Dendritic cell treated with granulocyte-macrophage colony-stimulating factor and Interleukin-4, amounts not matched to agents 40 ng/mL and 50 ng/mL, for 4 days (primary cell): ENCODE results near the gene SLC51A.
"Not testable (repeated sequence)": the region's sequence is repeated elsewhere in the genome, so short reads cannot be mapped to it uniquely, and the experiment has no call there.

Experiments
- H3K27ac Mint-ChIP-seq: one replicate; pipeline ENCODE4 v1.8.0; 2022; ENCODE audit warnings: mild to moderate bottlenecking, mixed read lengths
- H3K27me3 Mint-ChIP-seq: one replicate; pipeline ENCODE4 v1.8.0; 2022; ENCODE audit warnings: mild to moderate bottlenecking, mixed read lengths
- H3K36me3 Mint-ChIP-seq: one replicate; pipeline ENCODE4 v1.8.0; 2022; ENCODE audit warnings: low read depth, mixed read lengths
- H3K4me1 Mint-ChIP-seq: one replicate; pipeline ENCODE4 v1.8.0; 2022; ENCODE audit warnings: low read depth, mixed read lengths
- H3K4me3 Mint-ChIP-seq: one replicate; pipeline ENCODE4 v1.8.0; 2022; ENCODE audit warnings: mild to moderate bottlenecking, moderate library complexity, mixed read lengths
- H3K9me3 Mint-ChIP-seq: one replicate; pipeline ENCODE4 v1.8.0; 2022; ENCODE audit warnings: mixed read lengths
- intact Hi-C: fragments of 100-400 bp; cut with micrococcal nuclease; formaldehyde crosslinking; loops from one replicate; pipeline ENCODE4 v1.15.0; 2022

Gene SLC51A

DNA sequence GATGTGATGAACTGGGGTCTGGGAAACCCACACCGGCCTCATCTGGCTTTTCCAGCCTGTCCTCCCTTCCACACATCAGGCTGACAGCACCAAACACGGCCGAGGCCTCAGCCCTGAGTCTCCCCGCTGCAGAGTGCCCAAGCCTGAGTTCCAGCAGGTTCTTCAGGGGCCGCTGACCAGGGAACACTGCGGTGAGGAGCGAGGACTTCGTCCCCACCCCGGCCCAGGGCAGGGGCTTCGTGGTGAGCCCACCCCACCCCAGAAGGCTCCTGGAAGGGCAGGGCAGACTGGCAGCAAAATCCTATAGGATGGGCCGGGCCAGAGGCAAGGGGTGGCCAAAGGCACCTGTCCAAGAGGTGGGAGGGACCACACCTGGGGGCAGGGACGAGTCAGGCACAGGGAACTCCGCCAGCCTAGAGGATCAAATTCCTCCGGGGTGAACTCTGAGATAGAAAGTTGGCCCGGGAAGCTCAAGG is at the start of gene SLC51A:
Gene SLC51A, plus strand, starts transcription at position 446 of the 476 bp plus-strand sequence. CDS start 179 bp downstream, outside the sequence.
- Mint-ChIP-seq H3K4me3 (no peak within 1 kb of the TSS), H3K9me3 (no peaks in the 10 kb centered on the region), H3K4me1 (peaks cover 44% of the 10 kb centered on the region), H3K27me3 (peaks cover 9% of the 10 kb centered on the region), H3K36me3 (no peaks in the 10 kb centered on the region), H3K27ac (peak within 1 kb of the TSS; percentile 19)
- intact Hi-C loops: no loop called here

DNA sequence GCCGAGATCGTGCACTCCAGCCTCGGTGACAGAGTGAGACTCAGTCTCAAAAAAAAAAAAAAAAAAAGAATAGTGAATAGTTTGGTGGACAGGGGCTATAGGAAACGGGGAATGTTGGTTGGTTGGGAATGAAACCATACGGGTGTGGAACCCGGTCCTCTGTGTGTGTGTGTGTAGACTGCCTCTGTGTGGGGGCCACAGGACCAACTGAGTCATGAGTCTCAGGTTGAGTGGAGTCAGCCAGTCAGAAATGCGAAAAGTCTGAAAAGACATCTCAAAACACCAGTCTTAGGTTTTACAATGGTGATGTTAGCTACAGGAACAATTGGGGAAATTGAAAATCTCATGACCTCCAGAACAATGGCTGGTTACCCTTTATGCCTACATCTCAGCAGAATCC is 49.6 kb upstream of the SLC51A start:
- Mint-ChIP-seq H3K36me3 (no peaks in the 10 kb centered on the region), H3K9me3 (no peaks in the 10 kb centered on the region), H3K27me3 (no peaks in the 10 kb centered on the region), H3K27ac (no peak overlapping the region), H3K4me3 (no peak overlapping the region), H3K4me1 (peaks cover 25% of the 10 kb centered on the region)
- intact Hi-C loops: no loop called here

DNA sequence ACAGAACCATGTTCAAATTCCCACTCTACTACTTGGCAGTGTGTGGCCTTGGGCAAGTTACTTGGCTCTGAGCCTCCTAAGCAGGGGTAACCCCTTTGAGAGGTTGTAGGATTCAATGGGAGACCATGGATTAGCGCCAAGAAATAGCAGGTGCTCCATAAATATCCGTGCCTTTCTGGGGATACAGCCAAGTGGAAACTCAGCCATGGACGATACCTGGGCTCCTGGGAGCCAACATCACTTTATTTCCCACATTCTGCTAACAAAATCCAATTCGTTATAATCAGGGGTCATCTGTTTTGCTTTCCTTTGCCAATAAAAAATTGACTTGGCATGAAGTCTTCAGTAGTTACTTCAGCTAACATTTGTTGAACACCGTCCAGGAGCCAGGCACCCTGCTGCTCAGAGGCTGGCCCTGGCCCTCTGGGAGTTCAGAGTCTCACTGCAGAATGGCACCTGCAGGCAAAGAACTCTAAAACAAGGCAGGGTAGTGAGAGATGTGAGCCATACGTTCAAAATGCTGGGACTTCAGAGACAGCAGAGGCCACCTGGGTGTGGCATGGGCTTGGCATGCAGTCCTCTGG is 47.4 kb upstream of the SLC51A start:
- intact Hi-C loops: no loop called here

DNA sequence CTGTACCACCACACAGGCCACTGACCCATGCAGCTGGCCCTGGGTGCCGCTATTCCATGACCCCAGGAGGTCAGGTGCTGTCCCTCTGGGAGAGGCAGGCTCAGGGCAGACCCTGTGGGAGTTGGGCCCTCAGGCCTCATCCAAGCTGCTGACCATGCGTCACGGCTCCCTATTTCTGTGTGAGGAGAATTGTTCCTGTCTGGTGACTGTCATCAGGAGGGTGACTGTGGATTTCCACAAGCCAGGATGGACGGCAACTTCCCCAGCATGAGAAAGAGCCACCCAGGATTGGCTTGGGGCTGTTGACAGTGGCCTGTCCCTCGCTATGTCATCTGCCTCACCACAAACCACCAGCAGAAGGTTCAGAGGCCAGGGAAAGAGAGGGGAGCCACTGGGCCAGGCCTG is 46.5 kb upstream of the SLC51A start:
- H3K4me1 Mint-ChIP-seq: peaks cover 30% of the 10 kb centered on the region
- H3K4me3 Mint-ChIP-seq: no peak overlapping the region
- peak overlapping the region; percentile 91 for H3K27ac Mint-ChIP-seq
- intact Hi-C loops: no loop called here
- no peaks in the 10 kb centered on the region for H3K27me3 Mint-ChIP-seq
- H3K9me3 Mint-ChIP-seq: no peaks in the 10 kb centered on the region
- H3K36me3 Mint-ChIP-seq: no peaks in the 10 kb centered on the region

More for the DNA sequence above, 47.4 kb upstream of the SLC51A start:
- no peaks in the 10 kb centered on the region for H3K9me3 Mint-ChIP-seq
- H3K27me3 Mint-ChIP-seq: no peaks in the 10 kb centered on the region
- no peak overlapping the region for H3K27ac Mint-ChIP-seq
- peaks cover 25% of the 10 kb centered on the region for H3K4me1 Mint-ChIP-seq
- H3K4me3 Mint-ChIP-seq: no peak overlapping the region
- H3K36me3 Mint-ChIP-seq: no peaks in the 10 kb centered on the region

DNA sequence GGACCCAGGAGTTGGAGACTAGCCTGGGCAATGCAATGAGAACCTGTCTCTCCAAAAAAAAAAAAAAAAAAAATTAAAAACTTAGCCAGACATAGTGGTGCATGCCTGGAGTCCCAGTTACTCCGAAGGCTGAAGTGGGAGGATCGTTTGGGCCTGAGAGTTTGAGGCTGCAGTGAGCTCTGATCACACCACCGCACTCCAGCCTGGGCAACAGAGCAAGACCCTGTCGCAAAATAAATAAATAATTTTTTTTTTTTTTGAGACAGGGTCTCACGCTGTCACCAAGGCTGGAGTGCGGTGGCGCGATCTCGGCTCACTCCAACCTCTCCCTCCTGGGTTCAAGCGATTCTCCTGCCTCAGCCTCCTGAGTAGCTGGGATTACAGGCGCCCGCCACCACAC is 46.0 kb upstream of the SLC51A start:
- H3K4me3 Mint-ChIP-seq: peak overlapping the region; percentile 26
- H3K9me3 Mint-ChIP-seq, H3K36me3 Mint-ChIP-seq, H3K27me3 Mint-ChIP-seq, intact Hi-C loops: not testable (repeated sequence)
- peak overlapping the region; percentile 91 for H3K27ac Mint-ChIP-seq
- H3K4me1 Mint-ChIP-seq: peaks cover 30% of the 10 kb centered on the region

DNA sequence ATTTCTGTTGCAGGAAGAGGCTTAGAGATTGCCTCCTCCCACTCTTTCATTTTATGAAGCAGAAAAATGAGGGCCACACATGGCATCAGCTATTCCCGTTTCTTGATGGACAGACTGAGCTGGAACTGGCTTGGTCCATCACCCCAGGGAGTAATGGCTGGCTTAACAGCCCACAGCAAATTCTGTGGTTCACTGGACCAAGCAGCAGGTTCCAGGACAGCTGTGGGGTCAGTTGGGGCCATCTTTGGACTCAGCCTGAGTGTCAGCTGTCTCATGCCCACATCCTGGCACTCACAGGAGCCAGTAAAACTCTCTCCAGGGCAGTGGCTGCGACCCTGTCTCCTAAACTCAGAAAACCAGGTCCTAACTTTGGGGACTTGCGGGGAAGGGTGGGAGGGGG is 41.7 kb upstream of the SLC51A start:
- no peaks in the 10 kb centered on the region for H3K27me3 Mint-ChIP-seq
- peaks cover 31% of the 10 kb centered on the region for H3K4me1 Mint-ChIP-seq
- intact Hi-C loops: no loop called here
- H3K4me3 Mint-ChIP-seq: no peak overlapping the region
- peak overlapping the region; percentile 5 for H3K27ac Mint-ChIP-seq
- no peaks in the 10 kb centered on the region for H3K36me3 Mint-ChIP-seq
- H3K9me3 Mint-ChIP-seq: no peaks in the 10 kb centered on the region

DNA sequence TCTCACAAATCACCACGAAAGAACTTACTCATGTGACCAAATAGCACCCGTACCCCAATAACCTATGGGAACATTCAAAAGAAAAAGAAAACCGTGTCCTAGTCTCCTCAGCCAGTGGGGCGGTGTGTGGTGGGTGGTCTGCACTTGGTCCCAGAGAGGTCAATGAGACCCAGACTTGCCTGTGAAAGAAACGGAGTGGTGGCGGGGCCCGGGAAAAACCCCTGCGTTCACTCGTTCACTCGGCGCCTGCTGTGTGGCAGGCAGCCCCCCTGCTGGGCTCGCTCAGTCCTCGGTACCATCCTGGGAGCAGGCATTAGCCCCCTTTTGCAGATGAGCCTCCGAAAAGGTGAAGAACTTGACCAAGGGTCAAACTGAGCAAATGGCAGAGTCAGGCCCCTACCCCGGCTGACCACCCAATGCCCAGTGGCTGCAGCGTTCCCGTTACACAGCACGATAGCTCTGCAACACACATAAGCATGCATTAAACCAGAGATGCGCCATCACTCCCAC is 41.2 kb upstream of the SLC51A start:
- H3K9me3 Mint-ChIP-seq: no peaks in the 10 kb centered on the region
- intact Hi-C loops: no loop called here
- H3K27ac Mint-ChIP-seq: no peak overlapping the region
- peaks cover 31% of the 10 kb centered on the region for H3K4me1 Mint-ChIP-seq
- H3K36me3 Mint-ChIP-seq: no peaks in the 10 kb centered on the region
- H3K4me3 Mint-ChIP-seq: no peak overlapping the region
- peaks cover 4% of the 10 kb centered on the region for H3K27me3 Mint-ChIP-seq

DNA sequence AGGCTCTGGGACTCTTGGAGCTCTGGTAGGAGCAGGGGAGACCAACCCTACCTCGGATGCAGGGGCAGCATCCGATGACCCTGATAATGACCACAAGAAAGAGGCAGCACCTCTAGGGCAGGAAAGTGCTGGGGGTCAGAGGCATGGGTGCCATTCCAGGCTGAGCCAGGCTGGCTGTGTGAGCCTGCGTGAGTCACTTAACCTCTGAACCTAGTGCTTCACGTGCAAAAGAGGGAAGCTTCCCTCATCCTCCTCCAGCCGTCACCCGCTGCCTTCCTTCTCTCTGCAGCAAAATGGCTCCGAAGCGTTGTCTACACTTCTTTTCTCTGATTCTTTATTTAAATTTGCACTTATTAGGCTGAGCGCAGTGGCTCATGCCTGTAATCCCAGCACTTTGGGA is 40.6 kb upstream of the SLC51A start:
- Mint-ChIP-seq H3K9me3 (no peaks in the 10 kb centered on the region), H3K4me3 (no peak overlapping the region), H3K27me3 (peaks cover 4% of the 10 kb centered on the region), H3K36me3 (no peaks in the 10 kb centered on the region), H3K27ac (no peak overlapping the region), H3K4me1 (peaks cover 28% of the 10 kb centered on the region)
- intact Hi-C loops: no loop called here

DNA sequence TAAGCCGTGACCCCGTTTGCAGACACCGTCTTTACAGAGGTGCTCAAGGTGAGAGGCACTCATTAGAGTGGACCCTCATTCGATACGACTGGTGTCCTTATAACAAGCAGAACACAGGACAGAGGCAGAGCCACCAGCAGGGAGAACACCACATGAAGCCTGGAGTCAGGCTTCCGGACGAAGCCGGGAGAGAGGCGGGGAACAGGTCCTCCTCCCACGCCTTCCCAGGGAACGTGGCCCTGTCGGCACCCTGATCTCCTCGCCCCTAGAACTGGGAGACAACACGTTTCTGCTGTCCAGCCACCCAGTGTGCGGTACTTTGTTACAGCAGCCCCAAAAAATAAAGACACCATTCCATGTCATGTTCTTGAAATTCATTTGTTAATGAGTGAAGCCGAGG is 38.8 kb upstream of the SLC51A start:
- intact Hi-C loops: no loop called here
- Mint-ChIP-seq H3K9me3 (no peaks in the 10 kb centered on the region), H3K27me3 (peaks cover 6% of the 10 kb centered on the region), H3K27ac (no peak overlapping the region), H3K4me3 (no peak overlapping the region), H3K36me3 (no peaks in the 10 kb centered on the region), H3K4me1 (peaks cover 25% of the 10 kb centered on the region)

DNA sequence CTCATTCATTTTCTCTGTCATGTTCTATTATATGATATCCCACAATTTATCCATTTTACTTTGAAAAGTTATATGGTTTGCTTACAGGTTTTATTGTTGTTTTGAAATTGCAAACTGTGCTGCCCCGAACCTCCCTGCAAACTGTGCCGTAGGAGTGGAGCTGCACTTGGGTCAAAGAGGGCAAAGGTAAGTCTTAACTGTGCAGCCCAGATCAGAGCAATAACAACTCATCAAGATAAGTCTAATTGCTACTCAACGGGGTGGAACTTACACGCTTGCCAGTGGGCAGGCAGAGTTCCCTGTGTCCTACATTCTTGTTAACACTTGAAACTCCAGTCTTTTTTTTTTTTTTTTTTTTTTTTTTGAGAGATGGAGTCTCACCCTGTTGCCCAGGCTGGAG is 38.4 kb upstream of the SLC51A start:
- peaks cover 6% of the 10 kb centered on the region for H3K27me3 Mint-ChIP-seq
- H3K27ac Mint-ChIP-seq: no peak overlapping the region
- H3K9me3 Mint-ChIP-seq: no peaks in the 10 kb centered on the region
- no peak overlapping the region for H3K4me3 Mint-ChIP-seq
- no peaks in the 10 kb centered on the region for H3K36me3 Mint-ChIP-seq
- intact Hi-C loops: no loop called here
- H3K4me1 Mint-ChIP-seq: peaks cover 25% of the 10 kb centered on the region

DNA sequence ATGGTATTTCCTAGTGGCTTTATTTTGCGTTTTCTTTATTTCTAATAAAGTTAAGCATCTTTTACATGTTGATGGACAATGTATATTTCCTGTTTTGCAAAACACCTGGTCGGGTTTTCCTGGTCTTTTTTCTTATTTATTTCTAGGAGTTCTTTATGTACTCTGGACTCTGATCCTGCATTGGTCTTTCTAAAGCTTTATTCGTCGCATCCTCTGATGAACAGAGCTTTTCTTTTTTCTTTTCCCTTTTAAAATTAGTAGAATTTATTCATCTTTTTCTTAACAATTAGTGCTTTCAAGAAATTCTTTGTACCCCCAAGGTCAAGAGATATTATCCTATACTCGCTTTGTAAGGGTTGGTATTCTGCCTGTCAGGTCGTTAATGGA is 37.3 kb upstream of the SLC51A start:
- Mint-ChIP-seq H3K9me3 (no peaks in the 10 kb centered on the region), H3K27ac (no peak overlapping the region), H3K4me1 (peaks cover 25% of the 10 kb centered on the region), H3K36me3 (no peaks in the 10 kb centered on the region), H3K27me3 (peaks cover 7% of the 10 kb centered on the region), H3K4me3 (no peak overlapping the region)
- intact Hi-C loops: no loop called here

DNA sequence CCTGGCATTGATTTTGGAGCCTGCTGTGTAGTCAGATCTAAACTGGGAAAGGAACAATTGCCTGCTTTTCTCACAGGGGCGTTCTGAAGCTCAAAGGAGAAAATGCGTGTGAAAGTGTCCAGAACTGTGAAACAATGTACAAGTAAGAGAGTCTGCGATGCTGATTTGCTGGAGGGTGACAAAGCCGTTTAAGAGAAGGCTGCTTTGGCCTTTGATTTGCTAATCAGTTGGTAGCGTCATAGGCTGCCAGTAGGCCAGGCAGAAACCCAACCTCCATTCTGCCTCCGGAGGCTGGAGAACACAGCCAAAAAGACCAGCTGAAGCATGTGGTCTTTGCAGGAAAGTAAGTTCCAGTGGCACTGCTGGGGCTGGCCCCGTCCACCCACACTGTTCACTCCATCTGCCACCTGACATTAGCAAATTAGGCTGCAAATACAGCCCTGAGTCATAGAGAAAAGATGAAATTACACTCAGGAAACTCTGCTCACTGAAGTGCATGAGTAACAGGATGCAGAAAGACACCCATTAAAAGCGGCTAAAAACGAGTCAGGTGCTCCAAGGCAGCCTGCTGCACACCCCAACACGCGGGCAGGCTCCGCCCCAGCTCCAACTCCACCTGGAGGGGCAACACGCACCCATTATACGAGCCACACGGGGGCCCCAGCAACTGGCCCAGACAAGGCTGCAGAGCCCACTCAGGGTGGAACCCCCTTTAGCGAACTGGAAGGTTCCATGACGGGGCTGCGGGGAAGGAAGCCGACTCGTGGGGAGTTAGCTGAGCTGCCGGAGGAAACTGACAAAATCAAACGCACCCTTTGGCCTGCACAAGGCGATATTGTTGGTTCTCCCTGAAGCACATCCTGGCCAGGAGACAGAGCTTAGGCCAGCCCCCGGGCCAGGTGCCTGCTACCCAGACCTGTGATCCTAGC is 36.7 kb upstream of the SLC51A start:
- intact Hi-C loops: no loop called here
- Mint-ChIP-seq H3K4me1 (peaks cover 20% of the 10 kb centered on the region), H3K4me3 (peak overlapping the region; percentile 2), H3K36me3 (no peaks in the 10 kb centered on the region), H3K27ac (peak overlapping the region; percentile 43), H3K9me3 (no peaks in the 10 kb centered on the region), H3K27me3 (peaks cover 7% of the 10 kb centered on the region)

DNA sequence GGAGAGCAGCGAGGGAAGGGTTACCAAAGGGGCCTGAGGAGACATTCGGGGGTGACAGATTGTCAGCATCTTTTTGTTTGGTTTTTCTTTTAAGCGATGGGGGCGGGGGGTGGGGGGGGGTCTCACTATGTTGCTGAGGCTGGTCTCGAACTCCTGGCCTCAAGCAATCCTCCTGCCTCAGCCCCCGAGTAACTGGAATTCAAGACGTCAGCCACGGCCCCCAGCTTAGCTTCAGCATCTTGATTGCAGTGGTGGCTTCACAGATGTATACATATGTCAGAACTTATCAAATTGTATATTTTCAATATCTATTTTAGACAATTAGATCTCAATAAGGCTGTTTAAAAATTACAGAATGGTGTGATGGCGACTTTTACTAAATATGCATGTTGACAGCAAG is 36.0 kb upstream of the SLC51A start:
- Mint-ChIP-seq H3K9me3 (no peaks in the 10 kb centered on the region), H3K4me3 (no peak overlapping the region), H3K27me3 (peaks cover 7% of the 10 kb centered on the region), H3K36me3 (no peaks in the 10 kb centered on the region), H3K4me1 (peaks cover 20% of the 10 kb centered on the region), H3K27ac (peak overlapping the region; percentile 43)
- intact Hi-C loops: no loop called here

DNA sequence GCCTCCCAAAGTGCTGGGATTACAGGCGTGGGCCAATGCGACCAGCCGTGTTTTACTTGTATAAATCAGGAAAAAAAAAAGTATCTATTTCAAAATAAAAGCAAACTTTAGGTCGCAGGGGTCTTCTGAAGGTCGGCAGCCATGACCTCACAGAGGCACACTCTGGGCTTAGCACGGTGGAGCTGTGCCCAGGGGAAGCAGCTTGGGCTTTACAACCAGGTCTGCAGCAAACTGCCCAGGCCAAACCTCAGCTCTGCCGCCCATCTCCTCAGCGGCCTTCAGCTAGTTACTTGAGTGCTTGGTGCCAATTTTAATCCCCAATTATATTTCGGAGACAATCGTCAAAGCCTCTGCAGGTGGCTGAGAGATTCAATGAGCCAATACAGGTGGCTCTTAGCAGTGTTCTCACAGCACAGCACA is 35.2 kb upstream of the SLC51A start:
- intact Hi-C loops: no loop called here
- Mint-ChIP-seq H3K36me3 (no peaks in the 10 kb centered on the region), H3K9me3 (no peaks in the 10 kb centered on the region), H3K27ac (no peak overlapping the region), H3K4me1 (peaks cover 20% of the 10 kb centered on the region), H3K27me3 (peaks cover 7% of the 10 kb centered on the region), H3K4me3 (no peak overlapping the region)
